Neural cell (in vitro differentiated cells): Measurements from ENCODE around the gene PRSS33.

ENCODE experiments used
- EP300 ChIP-seq: fragments of 450-650 bp; conservative IDR thresholded peaks from 2 replicates; pipeline ENCODE4 v1.6.1; 2014; ENCODE audit warnings: antibody characterized with exemption, mild to moderate bottlenecking, moderate library complexity; ENCODE audit not compliant: poor library complexity, severe bottlenecking
- EZH2 ChIP-seq: fragments of 200-600, 300-800 bp; shearing (Covaris generic), sonication (generic); IDR thresholded peaks from 2 replicates; pipeline ENCODE4 v1.6.1; 2014; ENCODE audit warnings: antibody characterized with exemption, low read length, borderline replicate concordance, mild to moderate bottlenecking; ENCODE audit not compliant: insufficient read depth, poor library complexity, severe bottlenecking
- MXI1 ChIP-seq: fragments of 450-650 bp; conservative IDR thresholded peaks from 2 replicates; pipeline ENCODE4 v1.6.1; 2014; ENCODE audit warnings: antibody characterized with exemption, mild to moderate bottlenecking; ENCODE audit not compliant: poor library complexity, severe bottlenecking
- POLR2AphosphoS5 ChIP-seq: IDR thresholded peaks from 2 replicates; pipeline ENCODE4 v1.6.1; 2012
- RAD21 ChIP-seq: fragments of 450-650 bp; conservative IDR thresholded peaks from 2 replicates; pipeline ENCODE4 v1.6.1; 2014; ENCODE audit warnings: antibody characterized with exemption, mild to moderate bottlenecking, moderate library complexity
- TAF1 ChIP-seq: IDR thresholded peaks from 2 replicates; pipeline ENCODE4 v1.6.1; 2012; ENCODE audit warnings: low read depth
- TF ChIP-seq, protein P1 (sequence below): fragments of 450-650 bp; IDR thresholded peaks from 2 replicates; pipeline ENCODE4 v1.5.1; 2014; ENCODE audit warnings: antibody characterized with exemption, mild to moderate bottlenecking, moderate library complexity; ENCODE audit not compliant: poor library complexity, severe bottlenecking
- TF ChIP-seq, protein P2 (sequence below): IDR thresholded peaks from 2 replicates; pipeline ENCODE4 v1.6.1; 2012; ENCODE audit warnings: borderline replicate concordance

DNA sequence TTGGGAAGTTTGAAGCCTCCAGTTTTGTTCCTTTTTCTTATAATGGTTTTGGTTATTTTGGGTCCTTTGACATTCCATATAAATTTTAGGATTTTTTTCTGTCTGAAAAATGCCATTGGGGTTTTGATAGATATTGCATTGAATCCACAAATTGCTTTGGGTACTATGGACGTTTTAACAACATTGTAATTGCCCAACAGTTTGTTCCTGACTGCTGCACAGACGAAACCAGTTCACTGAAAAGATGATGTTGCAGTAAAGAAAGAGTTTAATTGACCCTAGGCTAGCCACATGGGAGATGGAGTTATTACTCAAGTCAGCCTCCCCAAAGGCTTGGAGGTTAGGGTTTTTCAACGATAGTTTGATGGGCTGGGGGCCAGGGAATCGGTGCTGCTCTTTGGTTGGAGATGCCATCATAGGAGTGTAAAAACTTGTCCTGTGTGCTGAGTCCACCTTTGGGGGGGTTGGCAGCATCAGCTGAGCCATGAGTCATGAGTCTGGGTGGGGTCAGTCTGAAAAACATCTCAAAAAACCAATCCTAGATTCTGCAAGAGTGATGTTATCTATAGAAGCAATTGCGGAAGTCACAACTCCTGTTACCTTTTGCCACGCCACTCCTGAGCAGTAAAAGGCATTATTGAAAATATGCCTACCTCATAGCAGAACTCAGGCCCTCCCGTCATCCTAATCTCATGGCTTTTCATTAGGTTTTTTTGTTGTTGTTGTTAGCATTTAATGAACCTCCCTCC lies 8.2 kb upstream of the PRSS33 start:
- TF ChIP-seq EZH2 = no peak
- TF ChIP-seq, protein P1, sequence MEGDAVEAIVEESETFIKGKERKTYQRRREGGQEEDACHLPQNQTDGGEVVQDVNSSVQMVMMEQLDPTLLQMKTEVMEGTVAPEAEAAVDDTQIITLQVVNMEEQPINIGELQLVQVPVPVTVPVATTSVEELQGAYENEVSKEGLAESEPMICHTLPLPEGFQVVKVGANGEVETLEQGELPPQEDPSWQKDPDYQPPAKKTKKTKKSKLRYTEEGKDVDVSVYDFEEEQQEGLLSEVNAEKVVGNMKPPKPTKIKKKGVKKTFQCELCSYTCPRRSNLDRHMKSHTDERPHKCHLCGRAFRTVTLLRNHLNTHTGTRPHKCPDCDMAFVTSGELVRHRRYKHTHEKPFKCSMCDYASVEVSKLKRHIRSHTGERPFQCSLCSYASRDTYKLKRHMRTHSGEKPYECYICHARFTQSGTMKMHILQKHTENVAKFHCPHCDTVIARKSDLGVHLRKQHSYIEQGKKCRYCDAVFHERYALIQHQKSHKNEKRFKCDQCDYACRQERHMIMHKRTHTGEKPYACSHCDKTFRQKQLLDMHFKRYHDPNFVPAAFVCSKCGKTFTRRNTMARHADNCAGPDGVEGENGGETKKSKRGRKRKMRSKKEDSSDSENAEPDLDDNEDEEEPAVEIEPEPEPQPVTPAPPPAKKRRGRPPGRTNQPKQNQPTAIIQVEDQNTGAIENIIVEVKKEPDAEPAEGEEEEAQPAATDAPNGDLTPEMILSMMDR = no peak
- TF ChIP-seq EP300 = no peak
- TF ChIP-seq POLR2AphosphoS5 = no peak
- TF ChIP-seq, protein P2, sequence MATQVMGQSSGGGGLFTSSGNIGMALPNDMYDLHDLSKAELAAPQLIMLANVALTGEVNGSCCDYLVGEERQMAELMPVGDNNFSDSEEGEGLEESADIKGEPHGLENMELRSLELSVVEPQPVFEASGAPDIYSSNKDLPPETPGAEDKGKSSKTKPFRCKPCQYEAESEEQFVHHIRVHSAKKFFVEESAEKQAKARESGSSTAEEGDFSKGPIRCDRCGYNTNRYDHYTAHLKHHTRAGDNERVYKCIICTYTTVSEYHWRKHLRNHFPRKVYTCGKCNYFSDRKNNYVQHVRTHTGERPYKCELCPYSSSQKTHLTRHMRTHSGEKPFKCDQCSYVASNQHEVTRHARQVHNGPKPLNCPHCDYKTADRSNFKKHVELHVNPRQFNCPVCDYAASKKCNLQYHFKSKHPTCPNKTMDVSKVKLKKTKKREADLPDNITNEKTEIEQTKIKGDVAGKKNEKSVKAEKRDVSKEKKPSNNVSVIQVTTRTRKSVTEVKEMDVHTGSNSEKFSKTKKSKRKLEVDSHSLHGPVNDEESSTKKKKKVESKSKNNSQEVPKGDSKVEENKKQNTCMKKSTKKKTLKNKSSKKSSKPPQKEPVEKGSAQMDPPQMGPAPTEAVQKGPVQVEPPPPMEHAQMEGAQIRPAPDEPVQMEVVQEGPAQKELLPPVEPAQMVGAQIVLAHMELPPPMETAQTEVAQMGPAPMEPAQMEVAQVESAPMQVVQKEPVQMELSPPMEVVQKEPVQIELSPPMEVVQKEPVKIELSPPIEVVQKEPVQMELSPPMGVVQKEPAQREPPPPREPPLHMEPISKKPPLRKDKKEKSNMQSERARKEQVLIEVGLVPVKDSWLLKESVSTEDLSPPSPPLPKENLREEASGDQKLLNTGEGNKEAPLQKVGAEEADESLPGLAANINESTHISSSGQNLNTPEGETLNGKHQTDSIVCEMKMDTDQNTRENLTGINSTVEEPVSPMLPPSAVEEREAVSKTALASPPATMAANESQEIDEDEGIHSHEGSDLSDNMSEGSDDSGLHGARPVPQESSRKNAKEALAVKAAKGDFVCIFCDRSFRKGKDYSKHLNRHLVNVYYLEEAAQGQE = no peak
- TF ChIP-seq MXI1 = no peak
- no peak for TF ChIP-seq TAF1
- no peak for TF ChIP-seq RAD21
